H1 (cell line): ENCODE measurements around the gene LRRTM4. TPM values are rescaled to one million over a fixed set of nuclear protein-coding genes. Genes with fewer than 3 reads are reported as not detected.

Experiments used
- EGR1 ChIP-seq: IDR thresholded peaks from 2 replicates; pipeline ENCODE4 v1.6.1; 2011; ENCODE audit warnings: low read depth, low read length, borderline replicate concordance
- HDAC2 ChIP-seq, 2 experiments: fragments of 300-600 bp in 1 of 2; sonication (generic) in 1 of 2; IDR thresholded peaks; 2 replicates each; pipeline ENCODE4 v1.6.1; 2011 to 2012; ENCODE audit warnings: low read depth in 2 of 2, low read length in 2 of 2, mild to moderate bottlenecking in 2 of 2, moderate library complexity in 2 of 2, borderline replicate concordance in 1 of 2, inconsistent platforms in 1 of 2
- HDAC6 ChIP-seq: IDR thresholded peaks from one replicate; pipeline ENCODE4 v1.7.1; 2012; ENCODE audit warnings: low read depth, mild to moderate bottlenecking, inconsistent platforms, low read length, moderate library complexity
- KDM4A ChIP-seq: IDR thresholded peaks from one replicate; pipeline ENCODE4 v1.7.1; 2012; ENCODE audit warnings: low read depth, mild to moderate bottlenecking, moderate library complexity, low read length, inconsistent platforms; ENCODE audit not compliant: severe bottlenecking
- SIRT6 ChIP-seq: IDR thresholded peaks from one replicate; pipeline ENCODE4 v1.7.1; 2012; ENCODE audit warnings: low read length, inconsistent platforms
- TEAD4 ChIP-seq: IDR thresholded peaks from 2 replicates; pipeline ENCODE4 v1.6.1; 2012; ENCODE audit warnings: low read depth, low read length, inconsistent platforms, mixed read lengths
- polyA plus RNA-seq, 7 experiments: library from polyadenylated mRNA; depleted of rRNA in 3 of 7; stranded (reverse) in 5 of 7; unstranded in 2 of 7; fragments of >200 nt in 5 of 7; fragments of 200-250 nt in 2 of 7; gene quantifications; 1 replicate in 5 of 7; 2 replicates in 1 of 7; 4 replicates in 1 of 7; pipeline versions ENCODE4 v1.2.1 to v1.2.3, GENCODE V29; 2011 to 2013; ENCODE audit warnings: missing spikeins in 2 of 7, mixed read lengths in 2 of 7
- total RNA-seq: library from RNA; stranded (reverse); fragmentation: NEBNext Ultra II Directional; extraction: Animal tissue kit (Norgen Biotek cat#: 25700); gene quantifications from 2 replicates; pipeline ENCODE4 v1.2.1, GENCODE V29; 2021
- TF ChIP-seq, protein P1 (sequence below): IDR thresholded peaks from 2 replicates; pipeline ENCODE4 v1.6.1; 2011; ENCODE audit warnings: low read depth, mild to moderate bottlenecking, low read length; ENCODE audit not compliant: insufficient read depth

Gene LRRTM4
- total and polyA plus RNA-seq, 2 of the 8 experiments (the other 6 are each of a cell fraction or from before 2014, with no cell fraction given): 3.6 to 9.5 TPM

GRCh38 chr2:77520641-77521547 lies 1.3 kb downstream of the LRRTM4 start (continued):
- TF ChIP-seq HDAC2 (IDR thresholded peaks at IDR 0.05; ENCODE audit: borderline replicate concordance in 1 of 2, low read depth in 2 of 2, low read length in 2 of 2): no peak
- TF ChIP-seq, protein P1, sequence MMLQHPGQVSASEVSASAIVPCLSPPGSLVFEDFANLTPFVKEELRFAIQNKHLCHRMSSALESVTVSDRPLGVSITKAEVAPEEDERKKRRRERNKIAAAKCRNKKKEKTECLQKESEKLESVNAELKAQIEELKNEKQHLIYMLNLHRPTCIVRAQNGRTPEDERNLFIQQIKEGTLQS: no peak
- TF ChIP-seq HDAC6: no peak
- no peak for TF ChIP-seq KDM4A
- TF ChIP-seq TEAD4: no peak
- TF ChIP-seq EGR1: no peak
- TF ChIP-seq SIRT6: no peak
